ENCODE data around the gene BMP6.

The BMP6 gene

GRCh38 chr6:7909323-7910276, 183.7 kb downstream of the BMP6 start:
- DNase-seq, result no peak

- DNase-seq, result no peak
These were observed 184.4 kb downstream of the BMP6 start for GRCh38 chr6:7910298-7910653.

- DNase-seq, result no peak
These were observed 184.9 kb downstream of the BMP6 start, which contains the start of gene TXNDC5 for GRCh38 chr6:7910654-7911344. Gene TXNDC5 (minus strand): TSS chr6:7910788. CDS start chr6:7910776, 12 bp downstream.

- DNase-seq, result no peak
These were observed 185.4 kb downstream of the BMP6 start for GRCh38 chr6:7911345-7911725.

GRCh38 chr6:7912024-7912423, 186.1 kb downstream of the BMP6 start:
- no peak for DNase-seq

GRCh38 chr6:7912736-7913517, 187.0 kb downstream of the BMP6 start:
- DNase-seq, result no peak

- no peak for DNase-seq
These were observed 188.4 kb downstream of the BMP6 start for GRCh38 chr6:7914311-7914710.

- no peak for DNase-seq
These were observed 189.3 kb downstream of the BMP6 start for GRCh38 chr6:7914991-7915789.

GRCh38 chr6:7916959-7917358, 191.1 kb downstream of the BMP6 start:
- no peak for DNase-seq

GRCh38 chr6:7917729-7918128, 191.8 kb downstream of the BMP6 start:
- DNase-seq, result no peak

GRCh38 chr6:7918403-7918802, 192.5 kb downstream of the BMP6 start:
- no peak for DNase-seq

GRCh38 chr6:7919871-7920270, 194.0 kb downstream of the BMP6 start:
- DNase-seq, result no peak

GRCh38 chr6:7920425-7920824, 194.5 kb downstream of the BMP6 start:
- DNase-seq, result no peak

GRCh38 chr6:7921046-7921445, 195.1 kb downstream of the BMP6 start:
- DNase-seq, result no peak

- no peak for DNase-seq
These were observed 195.8 kb downstream of the BMP6 start for GRCh38 chr6:7921632-7922092.

- no peak for DNase-seq
These were observed 196.7 kb downstream of the BMP6 start for GRCh38 chr6:7922596-7922995.

GRCh38 chr6:7924867-7925266, 199.0 kb downstream of the BMP6 start:
- no peak for DNase-seq
